Type B pancreatic cell (in vitro differentiated cells): Measurements from ENCODE around the gene STAT1. TPM values are rescaled to one million over a fixed set of nuclear protein-coding genes. Genes with fewer than 3 reads are reported as not detected.

ENCODE experiments used
- DNase-seq: peaks from one replicate; pipeline ENCODE4 v3.0.0; 2021; ENCODE audit warnings: mixed read lengths; ENCODE audit not compliant: unreplicated experiment; ENCODE audit errors: extremely low spot score
- H3K27ac Mint-ChIP-seq: 2 replicates; pipeline ENCODE4 v1.8.0; 2021; ENCODE audit warnings: mild to moderate bottlenecking, mixed read lengths
- H3K27me3 Mint-ChIP-seq: 2 replicates; pipeline ENCODE4 v1.8.0; 2021; ENCODE audit warnings: mixed read lengths
- H3K36me3 Mint-ChIP-seq: 2 replicates; pipeline ENCODE4 v1.8.0; 2021; ENCODE audit warnings: mixed read lengths
- H3K4me1 Mint-ChIP-seq: one replicate; pipeline ENCODE4 v1.8.0; 2021; ENCODE audit warnings: mixed read lengths; ENCODE audit not compliant: unreplicated experiment
- H3K4me3 Mint-ChIP-seq: 2 replicates; pipeline ENCODE4 v1.8.0; 2021; ENCODE audit warnings: mild to moderate bottlenecking, mixed read lengths
- H3K9me3 Mint-ChIP-seq: 2 replicates; pipeline ENCODE4 v1.8.0; 2021; ENCODE audit warnings: mixed read lengths
- CTCF ChIP-seq: fragments of 200-600 bp; sonication (generic); conservative IDR thresholded peaks from 2 replicates; pipeline ENCODE4 v1.5.0; 2021; ENCODE audit warnings: antibody characterized with exemption, mild to moderate bottlenecking
- total RNA-seq: library from RNA; stranded (reverse); gene quantifications from 2 replicates; pipeline ENCODE4 v1.2.1, GENCODE V29; 2021; ENCODE audit warnings: low replicate concordance

The STAT1 gene
- total RNA-seq, 1 donor from 2014 or later, result 52.8 TPM

DNA sequence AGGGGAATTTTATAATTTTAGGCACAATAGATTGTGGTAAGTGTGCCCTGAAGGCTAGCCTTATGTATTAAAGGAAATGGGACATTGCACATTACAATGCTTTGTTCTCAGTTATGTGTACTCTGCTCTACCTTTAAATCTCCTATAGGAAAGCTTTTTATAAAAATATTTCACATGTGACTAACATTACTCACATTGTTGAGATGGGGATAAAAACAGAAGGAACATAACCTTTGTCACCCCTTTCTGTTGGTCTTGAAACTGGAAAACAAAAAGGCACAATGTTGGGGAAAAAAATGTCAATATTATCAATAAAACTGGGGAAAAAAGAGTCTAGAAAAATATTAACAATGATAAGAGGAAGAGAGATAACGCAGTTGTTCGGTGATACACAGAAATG, 17.3 kb upstream of the STAT1 start:
- H3K36me3 Mint-ChIP-seq, result no peaks in the 10 kb centered on the region
- H3K27ac Mint-ChIP-seq, result peak overlapping the region; percentile 34
- peaks cover 13% of the 10 kb centered on the region for H3K4me1 Mint-ChIP-seq
- H3K4me3 Mint-ChIP-seq, result no peak overlapping the region
- no peaks in the 10 kb centered on the region for H3K9me3 Mint-ChIP-seq
- no peak for DNase-seq
- H3K27me3 Mint-ChIP-seq, result no peaks in the 10 kb centered on the region
- no peak for TF ChIP-seq CTCF

- DNase-seq, result no peak
- Mint-ChIP-seq H3K36me3 (no peaks in the 10 kb centered on the region), H3K9me3 (no peaks in the 10 kb centered on the region), H3K27me3 (no peaks in the 10 kb centered on the region), H3K27ac (peak overlapping the region; percentile 34), H3K4me1 (peaks cover 13% of the 10 kb centered on the region), H3K4me3 (peak overlapping the region; percentile 12)
- TF ChIP-seq CTCF, result peak; percentile 80
Measured at GRCh38 chr2:191030521-191031154, 16.7 kb upstream of the STAT1 start.

GRCh38 chr2:191029280-191029950, 15.4 kb upstream of the STAT1 start:
- H3K36me3 Mint-ChIP-seq, result no peaks in the 10 kb centered on the region

DNA sequence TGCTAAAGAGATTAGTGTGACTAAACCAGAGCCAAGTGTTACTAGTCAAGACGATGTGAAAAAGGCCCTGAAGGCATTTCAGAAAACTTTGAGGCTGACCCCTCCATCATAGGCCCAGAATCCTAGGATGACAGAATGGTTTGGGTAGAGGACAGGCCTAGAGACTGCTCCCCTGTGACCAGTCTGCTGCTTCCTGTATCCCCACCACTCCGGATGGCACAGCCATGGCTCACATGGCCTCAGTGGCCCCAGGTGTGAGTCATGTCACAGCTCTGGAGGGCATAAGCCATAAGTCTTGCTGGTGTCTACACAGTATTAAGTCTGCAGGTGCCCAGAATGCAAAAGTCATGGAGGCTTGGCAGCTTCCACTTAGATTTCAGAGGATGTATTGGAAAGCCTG, 12.4 kb upstream of the STAT1 start:
- Mint-ChIP-seq H3K27ac (no peak overlapping the region), H3K9me3 (no peaks in the 10 kb centered on the region), H3K4me3 (no peak overlapping the region), H3K4me1 (peaks cover 5% of the 10 kb centered on the region), H3K36me3 (no peaks in the 10 kb centered on the region), H3K27me3 (no peaks in the 10 kb centered on the region)
- DNase-seq, result no peak
- no peak for TF ChIP-seq CTCF

More at GRCh38 chr2:191029280-191029950, 15.4 kb upstream of the STAT1 start:
- no peaks in the 10 kb centered on the region for H3K27me3 Mint-ChIP-seq
- TF ChIP-seq CTCF, result no peak
- no peak overlapping the region for H3K27ac Mint-ChIP-seq
- no peak overlapping the region for H3K4me3 Mint-ChIP-seq
- no peaks in the 10 kb centered on the region for H3K9me3 Mint-ChIP-seq
- peaks cover 13% of the 10 kb centered on the region for H3K4me1 Mint-ChIP-seq
- no peak for DNase-seq

DNA sequence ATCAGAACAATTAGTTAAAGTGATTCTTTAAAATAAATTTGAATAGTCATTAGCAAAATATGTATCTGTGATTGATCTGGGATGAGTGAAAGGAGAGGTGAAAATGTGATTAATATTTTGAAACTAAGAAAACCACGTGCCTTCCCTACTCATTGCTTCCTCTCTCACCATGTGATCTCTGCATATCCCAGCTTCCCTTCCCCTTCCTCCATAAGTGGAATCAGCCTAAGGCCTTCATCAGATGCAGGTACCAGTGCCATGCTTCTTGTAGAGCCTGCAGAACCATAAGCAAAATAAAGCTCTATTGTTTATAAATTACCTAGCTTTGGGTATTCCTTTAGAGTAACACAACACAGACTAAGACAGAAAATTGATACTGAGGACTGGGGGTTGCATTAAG, 11.2 kb upstream of the STAT1 start:
- TF ChIP-seq CTCF, result no peak
- DNase-seq, result no peak
- Mint-ChIP-seq H3K27ac (no peak overlapping the region), H3K36me3 (no peaks in the 10 kb centered on the region), H3K27me3 (no peaks in the 10 kb centered on the region), H3K4me1 (no peaks in the 10 kb centered on the region), H3K9me3 (no peaks in the 10 kb centered on the region), H3K4me3 (no peak overlapping the region)
